Liver (tissue), 9 donors: ENCODE measurements around the gene ELAC1. TPM values are rescaled to one million over a fixed set of nuclear protein-coding genes. Genes with fewer than 3 reads are reported as not detected.

Experiments used
- DNase-seq: peaks from one replicate; pipeline ENCODE4 v3.0.0-alpha.2; 2017; ENCODE audit warnings: low spot score
- H3K27ac ChIP-seq, 2 donors: one replicate each; pipeline ENCODE4 v1.7.0; 2013; ENCODE audit warnings: inconsistent platforms in 2 of 2, low read length in 2 of 2, control low read depth in 1 of 2, low read depth in 1 of 2, mild to moderate bottlenecking in 1 of 2
- H3K27me3 ChIP-seq, 4 donors: one replicate each; pipeline versions ENCODE4 v1.6.1 to v1.7.0; 2013; ENCODE audit warnings: low read length in 3 of 4, inconsistent platforms in 1 of 4, mild to moderate bottlenecking in 1 of 4, moderate library complexity in 1 of 4; ENCODE audit not compliant: control insufficient read depth in 4 of 4, insufficient read depth in 4 of 4
- H3K36me3 ChIP-seq, 4 donors: one replicate each; pipeline versions ENCODE4 v1.6.1 to v1.7.0; 2013; ENCODE audit warnings: low read length in 3 of 4, mild to moderate bottlenecking in 3 of 4, low read depth in 1 of 4, moderate library complexity in 1 of 4; ENCODE audit not compliant: control insufficient read depth in 4 of 4, insufficient read depth in 3 of 4
- H3K4me1 ChIP-seq, 4 donors: one replicate each; pipeline versions ENCODE4 v1.6.1 to v1.7.0; 2013; ENCODE audit warnings: low read length in 3 of 4, mild to moderate bottlenecking in 3 of 4, moderate library complexity in 1 of 4; ENCODE audit not compliant: control insufficient read depth in 4 of 4, insufficient read depth in 4 of 4
- H3K4me3 ChIP-seq, 3 donors: one replicate each; pipeline versions ENCODE4 v1.6.1 to v1.7.0; 2013; ENCODE audit warnings: low read length in 3 of 3, control low read depth in 1 of 3, low read depth in 1 of 3, mild to moderate bottlenecking in 1 of 3
- H3K9ac ChIP-seq, 2 donors: one replicate each; pipeline ENCODE4 v1.7.0; 2013; ENCODE audit warnings: low read length in 2 of 2, mild to moderate bottlenecking in 2 of 2, moderate library complexity in 2 of 2, control low read depth in 1 of 2, low read depth in 1 of 2
- H3K9me3 ChIP-seq, 4 donors: one replicate each; pipeline versions ENCODE4 v1.6.1 to v1.7.0; 2013; ENCODE audit warnings: low read length in 3 of 4; ENCODE audit not compliant: control insufficient read depth in 4 of 4
- EGR1 ChIP-seq, 2 donors: IDR thresholded peaks; 2 replicates each; pipeline ENCODE4 v1.6.1; 2016 to 2018; ENCODE audit warnings: antibody characterized with exemption in 2 of 2, low read depth in 2 of 2
- FOXA1 ChIP-seq: IDR thresholded peaks from 2 replicates; pipeline ENCODE4 v1.6.1; 2016; ENCODE audit warnings: antibody characterized with exemption
- FOXA2 ChIP-seq: IDR thresholded peaks from 2 replicates; pipeline ENCODE4 v1.6.1; 2016; ENCODE audit warnings: antibody characterized with exemption
- GABPA ChIP-seq, 2 donors: IDR thresholded peaks in 1 of 2; conservative IDR thresholded peaks in 1 of 2; 2 replicates each; pipeline ENCODE4 v1.6.1; 2016; ENCODE audit warnings: antibody characterized with exemption in 2 of 2, mild to moderate bottlenecking in 1 of 2, moderate library complexity in 1 of 2
- HNF4A ChIP-seq, 2 donors: conservative IDR thresholded peaks; 2 replicates each; pipeline ENCODE4 v1.6.1; 2016; ENCODE audit warnings: antibody characterized with exemption in 2 of 2, mild to moderate bottlenecking in 2 of 2
- HNF4G ChIP-seq: IDR thresholded peaks from 2 replicates; pipeline ENCODE4 v1.6.1; 2016; ENCODE audit warnings: antibody characterized with exemption
- JUND ChIP-seq, 2 donors: IDR thresholded peaks; 2 replicates each; pipeline ENCODE4 v1.6.1; 2016; ENCODE audit warnings: antibody characterized with exemption in 2 of 2
- MAX ChIP-seq: IDR thresholded peaks from 2 replicates; pipeline ENCODE4 v1.6.1; 2016; ENCODE audit warnings: antibody characterized with exemption
- NR2F2 ChIP-seq: IDR thresholded peaks from 2 replicates; pipeline ENCODE4 v1.6.1; 2016; ENCODE audit warnings: antibody characterized with exemption
- RAD21 ChIP-seq, 2 donors: IDR thresholded peaks; 2 replicates each; pipeline ENCODE4 v1.6.1; 2016; ENCODE audit warnings: antibody characterized with exemption in 2 of 2, mild to moderate bottlenecking in 2 of 2
- REST ChIP-seq: IDR thresholded peaks from 2 replicates; pipeline ENCODE4 v1.6.1; 2016; ENCODE audit warnings: antibody characterized with exemption, mild to moderate bottlenecking
- SP1 ChIP-seq: IDR thresholded peaks from 2 replicates; pipeline ENCODE4 v1.6.1; 2018; ENCODE audit warnings: antibody characterized with exemption, mild to moderate bottlenecking
- TAF1 ChIP-seq: conservative IDR thresholded peaks from 2 replicates; pipeline ENCODE4 v1.6.1; 2016; ENCODE audit warnings: antibody characterized with exemption, mild to moderate bottlenecking
- YY1 ChIP-seq: IDR thresholded peaks from 2 replicates; pipeline ENCODE4 v1.6.1; 2016; ENCODE audit warnings: antibody characterized with exemption, mild to moderate bottlenecking
- ZBTB33 ChIP-seq: IDR thresholded peaks from 2 replicates; pipeline ENCODE4 v1.6.1; 2016; ENCODE audit warnings: antibody characterized with exemption
- WGBS: extraction: QIAGEN DNeasy Blood & Tissue Kit; methylation state at CpG from one replicate; pipeline ENCODE4 v1.1.7; 2013; 5-methylcytosine and 5-hydroxymethylcytosine counted together
- polyA plus RNA-seq, 2 donors: library from polyadenylated mRNA; stranded (reverse) in 1 of 2; unstranded in 1 of 2; fragments of 200-250 nt in 1 of 2; fragments of >200 nt in 1 of 2; fragmentation: Nextera tagmentation in 1 of 2; extraction: Ambion mirVana in 1 of 2; gene quantifications; one replicate each; pipeline versions ENCODE4 v1.2.1 to v1.2.3, GENCODE V29; 2013 to 2015
- total RNA-seq, 2 donors: library from RNA; depleted of rRNA; stranded (reverse); fragments of >200 nt; gene quantifications; one replicate each; pipeline ENCODE4 v1.2.3, GENCODE V29; 2014
- donor health status: healthy.
- donor health status: healthy.
- donor health status: healthy.
- donor health status: healthy.
- donor health status: healthy.

Gene ELAC1
- total and polyA plus RNA-seq, 4 donors = 4.9 to 10.2 (median 7.0) TPM

GRCh38 chr18:50935493-50936191 lies 32.2 kb upstream of the ELAC1 start:
- no peak for TF ChIP-seq SP1
- H3K4me1 ChIP-seq = peaks cover 2 to 13% (median 5%) of the 10 kb centered on the region in 4 donors
- H3K9ac ChIP-seq = no peak overlapping the region
- 97% methylated on average over 6 of the region's 6 CpGs for WGBS
- no peak overlapping the region for H3K27ac ChIP-seq
- no peaks in the 10 kb centered on the region for H3K27me3 ChIP-seq
- H3K4me3 ChIP-seq = no peak overlapping the region
- H3K36me3 ChIP-seq = peaks cover 0 to 4% (median 1%) of the 10 kb centered on the region in 4 donors
- DNase-seq = no peak
- H3K9me3 ChIP-seq = no peaks in the 10 kb centered on the region

GRCh38 chr18:50937183-50937582 lies 30.7 kb upstream of the ELAC1 start:
- H3K4me3 ChIP-seq = no peak overlapping the region
- no peaks in the 10 kb centered on the region for H3K27me3 ChIP-seq
- no peaks in the 10 kb centered on the region for H3K9me3 ChIP-seq
- H3K4me1 ChIP-seq = peaks cover 2 to 13% (median 5%) of the 10 kb centered on the region in 4 donors
- no peak overlapping the region for H3K27ac ChIP-seq
- H3K36me3 ChIP-seq = peaks cover 0 to 4% (median under 1%) of the 10 kb centered on the region in 4 donors
- 89% methylated on average over 1 of the region's 1 CpG for WGBS
- no peak overlapping the region for H3K9ac ChIP-seq
- no peak for DNase-seq
- TF ChIP-seq HNF4G (no peak), JUND (IDR thresholded peaks at IDR 0.05) (no peak), TAF1 (no peak), SP1 (no peak), EGR1 (IDR thresholded peaks at IDR 0.05; ENCODE audit: low read depth in 2 of 2) (no peak), ZBTB33 (no peak), FOXA2 (no peak), RAD21 (IDR thresholded peaks at IDR 0.05) (no peak), MAX (no peak), FOXA1 (no peak), NR2F2 (no peak), YY1 (no peak), HNF4A (conservative IDR thresholded peaks at IDR 0.05) (no peak), GABPA (IDR thresholded peaks at IDR 0.05 in 1 of 2, conservative IDR thresholded peaks at IDR 0.05 in 1 of 2) (no peak), REST (no peak)
